ENCODE data around the gene C2CD2.
"Not testable (repeated sequence)": the region's sequence is repeated elsewhere in the genome, so short reads cannot be mapped to it uniquely, and the experiment has no call there.

C2CD2 gene

GRCh38 chr21:41956926-41957729, 3.3 kb upstream of the C2CD2 start:
- DNase-seq, result no peak

DNA sequence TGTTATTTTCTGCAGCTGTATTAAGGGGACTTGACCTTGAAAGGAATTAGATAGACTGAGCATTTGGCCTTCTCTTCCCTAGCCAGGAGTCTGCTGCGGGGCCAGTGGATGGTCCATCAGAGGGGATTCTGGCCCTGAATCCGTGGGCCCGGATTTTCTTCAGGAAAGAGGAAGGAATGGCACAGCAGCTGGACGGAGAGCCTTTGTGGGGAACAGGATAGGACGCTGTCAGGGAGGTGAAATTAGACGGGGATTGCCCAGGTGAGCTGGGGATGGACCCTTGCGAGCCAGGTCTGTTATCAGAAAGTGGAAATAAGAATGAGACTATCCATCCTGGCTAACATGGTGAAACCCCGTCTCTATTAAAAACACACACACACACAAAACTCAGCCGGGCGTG, 1.7 kb upstream of the C2CD2 start:
- DNase-seq, result no peak

DNA sequence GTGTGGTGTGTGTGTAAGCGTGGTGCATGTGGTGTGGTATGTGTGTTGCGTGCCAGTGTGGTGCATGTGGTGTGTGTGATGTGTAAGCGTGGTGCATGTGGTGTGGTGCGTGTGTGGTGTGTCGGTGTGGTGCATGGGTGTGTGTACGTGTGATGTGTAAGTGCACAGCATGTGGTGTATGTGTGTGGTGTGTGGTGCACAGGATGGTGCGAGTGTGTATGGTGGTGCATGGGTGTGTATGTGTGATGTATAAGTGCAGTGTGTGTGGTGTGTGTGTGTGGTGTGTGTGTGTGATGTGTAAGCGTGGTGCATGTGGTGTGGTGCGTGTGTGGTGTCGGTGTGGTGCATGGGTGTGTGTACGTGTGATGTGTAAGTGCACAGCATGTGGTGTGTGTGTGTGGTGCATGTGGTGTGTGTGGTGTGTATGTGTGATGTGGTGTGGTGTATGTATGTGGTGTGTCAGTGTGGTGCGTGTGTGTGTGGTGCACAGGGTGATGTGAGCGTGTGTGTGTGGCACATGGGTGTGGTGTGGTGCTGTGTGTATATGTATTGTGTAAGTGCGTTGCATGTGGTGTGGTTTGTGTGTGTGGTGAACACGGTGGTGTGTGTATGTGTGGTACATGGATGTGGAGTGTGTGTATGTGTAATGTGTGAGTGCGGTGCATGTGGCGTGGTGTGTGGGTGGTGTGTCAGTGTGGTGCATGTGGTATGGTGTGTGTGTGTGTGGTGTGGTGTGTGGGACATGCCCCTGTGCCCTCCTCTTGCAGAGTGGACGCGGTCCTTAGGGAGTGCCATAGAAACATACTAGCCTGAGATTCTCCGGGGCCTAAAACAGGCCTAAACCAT, 1.1 kb upstream of the C2CD2 start:
- DNase-seq, result no peak

- no peak for DNase-seq
Measured at GRCh38 chr21:41953249-41953830, 478 bp downstream of the C2CD2 start.

DNA sequence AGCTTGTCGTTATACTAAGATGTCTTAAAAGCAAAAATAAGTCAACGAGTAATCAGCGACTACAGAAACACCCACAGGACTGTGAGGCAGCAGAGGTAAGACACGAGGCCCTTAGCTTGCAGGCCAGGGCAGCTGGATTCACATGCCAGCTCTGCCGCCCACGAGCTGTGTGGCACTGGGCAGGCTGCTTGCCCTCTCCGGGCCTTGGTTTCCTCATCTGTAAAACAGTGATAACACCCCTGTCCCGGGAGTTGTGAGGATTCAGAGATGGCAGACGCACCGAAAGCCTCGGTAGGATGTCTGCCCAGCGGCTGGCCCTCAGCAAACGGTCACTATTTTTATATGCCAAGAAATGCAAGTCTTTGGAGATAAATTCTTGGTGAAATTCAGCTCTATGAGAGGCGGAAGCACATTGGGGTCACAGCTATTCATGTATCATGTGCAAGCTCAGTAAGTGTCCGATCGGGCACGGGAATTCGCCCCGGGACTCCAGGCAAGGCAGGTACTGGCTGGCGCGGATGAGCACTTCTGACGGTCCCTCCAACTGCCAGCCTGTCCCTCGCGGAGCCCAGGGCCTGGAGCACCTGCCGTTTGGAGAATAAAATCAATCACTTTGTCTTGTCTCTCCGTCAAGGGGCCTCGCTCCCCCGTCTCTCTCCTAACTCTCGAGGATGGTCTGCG, 1.1 kb downstream of the C2CD2 start:
- DNase-seq, result no peak

- no peak for DNase-seq
Measured at GRCh38 chr21:41951876-41952567, 1.8 kb downstream of the C2CD2 start.

GRCh38 chr21:41950941-41951351, 2.9 kb downstream of the C2CD2 start:
- no peak for DNase-seq

DNA sequence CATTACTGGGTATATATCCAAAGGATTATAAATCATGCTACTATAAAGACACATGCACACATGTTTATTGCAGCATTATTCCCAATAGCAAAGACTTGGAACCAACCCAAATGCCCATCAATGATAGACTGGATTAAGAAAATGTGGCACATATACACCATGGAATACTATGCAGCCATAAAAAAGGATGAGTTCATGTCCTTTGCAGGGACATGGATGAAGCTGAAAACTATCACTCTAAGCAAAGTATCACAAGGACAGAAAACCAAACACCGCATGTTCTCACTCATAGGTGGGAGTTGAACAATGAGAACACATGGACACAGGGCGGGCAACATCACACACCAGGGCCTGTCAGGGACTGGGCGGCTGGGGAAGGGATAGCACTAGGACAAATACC, 4.2 kb downstream of the C2CD2 start:
- DNase-seq, result not testable (repeated sequence)

DNA sequence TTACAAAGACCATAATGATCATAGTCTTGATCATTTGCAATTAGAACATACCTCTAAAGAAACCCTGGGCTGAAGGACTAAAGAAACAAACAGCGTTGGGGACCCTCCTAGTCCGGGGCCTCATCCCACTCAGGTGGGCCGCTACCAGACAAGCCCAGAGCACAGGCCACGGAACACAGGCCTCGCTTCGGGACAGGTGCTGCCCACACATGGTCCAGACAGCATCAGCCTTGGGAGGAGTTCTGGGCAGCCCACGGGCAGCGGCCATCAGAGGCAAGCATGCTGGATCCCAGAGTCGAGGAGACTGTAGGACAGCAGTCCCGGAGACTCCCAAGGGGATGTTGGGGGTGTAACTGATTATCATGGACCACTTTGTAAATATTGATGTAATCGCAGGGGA, 4.9 kb downstream of the C2CD2 start:
- no peak for DNase-seq

DNA sequence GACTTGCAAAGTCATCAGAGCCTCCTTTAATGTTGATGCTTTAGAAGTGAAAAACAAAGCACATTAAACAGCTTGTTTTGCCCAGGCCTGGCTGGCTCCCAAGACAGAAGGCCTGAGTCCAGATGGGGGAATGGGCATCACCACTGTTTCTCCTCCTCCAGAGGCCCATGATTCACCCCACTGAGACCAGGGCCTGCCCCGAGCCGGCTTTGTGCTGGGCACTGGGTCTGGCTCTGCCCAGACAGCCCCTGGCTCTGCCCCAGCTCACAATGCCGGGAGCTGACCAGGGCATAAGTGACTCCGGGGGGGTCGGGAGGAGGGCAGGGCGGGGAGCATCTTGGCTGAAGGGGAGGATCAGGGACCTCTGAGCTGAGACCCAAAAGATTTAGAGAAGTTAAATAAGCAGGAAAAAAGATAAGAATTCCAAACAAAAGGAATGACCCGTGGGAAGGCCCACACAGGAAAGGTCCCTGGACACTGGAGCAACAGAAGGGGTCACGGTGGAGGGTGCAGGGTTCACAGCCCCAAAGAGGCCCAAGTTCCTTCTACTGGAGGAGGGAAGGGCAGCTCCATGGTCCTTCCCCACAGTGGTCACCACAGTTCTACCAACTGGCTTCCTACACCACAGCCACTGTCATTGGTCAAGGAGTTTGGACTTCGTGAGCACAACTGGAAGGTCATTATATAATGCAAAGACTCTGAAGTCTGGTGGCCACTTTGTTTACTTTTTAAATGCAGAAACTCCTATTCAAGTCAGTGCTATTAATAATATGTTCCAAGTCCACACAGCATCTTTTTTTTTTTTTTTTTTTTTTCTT, 5.5 kb downstream of the C2CD2 start:
- DNase-seq, result no peak

DNA sequence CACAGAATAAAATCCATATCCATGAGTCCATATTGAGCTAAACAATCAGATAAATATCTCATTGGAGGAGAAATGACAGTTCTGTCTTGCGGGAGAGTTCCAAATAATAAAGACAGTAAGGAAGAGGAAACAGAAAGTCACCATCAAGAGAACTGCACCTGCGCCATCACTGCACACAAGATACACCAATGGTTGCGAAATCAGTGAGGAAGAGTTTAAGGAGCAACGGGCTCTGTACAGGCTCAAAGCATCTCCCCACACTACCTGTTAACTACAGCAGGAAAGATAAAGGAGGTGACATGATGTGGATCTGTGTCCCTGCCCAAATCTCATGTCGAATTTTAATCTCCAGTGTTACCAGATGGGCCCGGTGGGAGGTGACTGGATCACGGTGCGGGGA, 7.8 kb downstream of the C2CD2 start:
- DNase-seq, result no peak

DNA sequence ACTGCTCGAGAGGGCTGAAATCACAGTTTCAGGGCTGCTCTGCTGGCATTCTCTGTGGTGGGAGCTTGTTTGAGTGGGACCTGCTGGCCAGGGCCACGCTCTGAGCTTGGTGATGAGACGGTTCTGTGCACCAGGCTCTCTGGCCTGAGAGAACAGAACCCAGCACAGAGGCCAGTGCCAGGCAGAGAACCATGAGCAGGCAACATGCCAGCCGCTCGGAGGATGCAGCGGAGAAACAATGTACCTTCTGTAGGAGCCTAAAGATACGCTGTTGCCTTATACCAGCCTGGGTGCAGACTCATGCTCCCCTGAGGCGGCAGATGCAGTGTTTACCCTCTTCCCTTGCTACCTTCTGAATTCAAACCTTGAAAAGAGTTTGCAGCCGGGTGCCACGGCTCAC, 10.0 kb downstream of the C2CD2 start:
- DNase-seq, result no peak

DNA sequence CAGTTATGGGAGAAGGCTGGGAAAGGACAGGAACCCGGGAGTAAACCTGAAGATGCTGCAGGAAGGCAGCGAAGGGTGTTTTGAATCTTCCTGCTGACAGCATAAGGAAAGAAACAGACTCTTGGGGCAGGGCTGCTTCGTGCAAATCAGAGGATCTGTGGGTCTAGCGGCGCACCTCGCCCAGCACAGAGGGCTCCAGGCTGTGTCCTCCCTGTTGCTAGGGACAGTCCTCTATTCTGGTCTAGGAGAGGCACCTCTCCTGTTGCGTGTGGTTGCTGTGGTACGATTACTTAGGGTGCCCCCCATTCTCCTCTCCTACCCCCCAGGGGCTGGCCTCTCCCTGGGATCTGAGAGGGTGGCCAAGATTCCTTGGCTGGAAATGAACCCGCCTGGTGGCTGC, 11.4 kb downstream of the C2CD2 start:
- DNase-seq, result no peak

- no peak for DNase-seq
Measured at GRCh38 chr21:41941941-41942340, 11.9 kb downstream of the C2CD2 start.

DNA sequence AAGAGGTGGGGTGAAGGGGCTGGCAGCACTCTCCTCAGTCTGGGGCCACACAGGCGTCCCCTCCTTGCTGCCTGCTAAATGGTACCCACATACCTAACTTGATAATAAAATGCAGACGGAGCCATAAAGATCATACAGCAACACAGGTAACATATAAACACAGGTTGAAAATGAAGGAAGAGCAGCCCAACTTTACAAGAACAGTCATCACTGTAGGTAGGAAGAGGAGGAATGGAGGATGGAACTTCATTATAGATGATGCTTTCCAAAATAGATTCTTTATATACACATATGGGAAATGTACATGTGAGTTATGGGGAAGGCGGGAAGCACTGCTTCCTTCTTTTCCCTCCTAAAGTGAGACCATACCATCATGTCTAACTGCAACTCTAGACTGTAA, 13.4 kb downstream of the C2CD2 start:
- DNase-seq, result no peak

GRCh38 chr21:41939391-41939790, 14.4 kb downstream of the C2CD2 start:
- no peak for DNase-seq

- no peak for DNase-seq
Measured at GRCh38 chr21:41933313-41934079, 20.3 kb downstream of the C2CD2 start.

DNA sequence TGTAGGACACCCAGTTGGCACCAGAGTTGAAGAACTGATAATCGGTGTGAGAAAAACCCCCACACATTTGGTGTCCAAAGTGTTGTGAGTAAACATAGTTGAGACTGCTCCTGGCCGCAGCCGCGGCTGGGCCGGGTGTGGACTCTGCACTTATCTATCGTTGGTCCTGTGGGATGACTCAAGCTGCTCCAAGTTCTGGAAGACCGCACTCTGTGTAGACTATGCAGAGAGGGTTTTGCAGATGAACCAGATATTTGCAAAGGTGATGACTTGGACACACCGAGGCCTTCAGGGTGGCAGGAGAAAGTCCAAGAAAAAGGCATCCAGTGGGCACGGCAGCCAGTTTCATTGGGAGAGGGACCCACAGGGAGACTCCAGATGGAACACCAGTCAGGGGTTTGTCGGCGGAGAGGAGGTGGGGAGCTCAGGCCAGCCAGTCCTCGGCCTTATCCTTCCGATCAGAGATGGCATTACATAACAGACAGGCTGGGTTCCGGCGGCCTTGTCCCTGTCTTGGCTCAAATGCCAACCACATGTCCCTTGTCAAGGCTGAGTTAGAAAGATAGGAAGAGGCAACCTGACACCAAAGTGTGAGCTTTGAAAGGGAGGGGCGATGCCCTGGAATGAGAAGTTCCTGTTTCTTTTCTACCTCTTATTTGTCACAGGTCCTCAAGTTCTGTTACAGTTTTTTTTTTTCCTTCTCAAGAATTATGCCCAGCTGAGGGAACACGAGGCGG, 21.1 kb downstream of the C2CD2 start:
- DNase-seq, result no peak

GRCh38 chr21:41932191-41932575, 21.6 kb downstream of the C2CD2 start:
- DNase-seq, result no peak

GRCh38 chr21:41931041-41931451, 22.8 kb downstream of the C2CD2 start:
- no peak for DNase-seq
